Measurements from ENCODE around the gene MSL1. TPM values are rescaled to one million over a fixed set of nuclear protein-coding genes. Genes with fewer than 3 reads are reported as not detected.

MSL1 gene
- total and polyA plus RNA-seq, 7 experiments from 2014 or later: 8.0 to 145 (median 108) TPM

GRCh38 chr17:40113907-40114245 is 7.9 kb upstream of the MSL1 start:
- no peaks in the 10 kb centered on the region for H3K36me3 Mint-ChIP-seq
- peaks cover 40 to 66% (median 55%) of the 10 kb centered on the region in 7 donors for H3K4me1 Mint-ChIP-seq
- Histone ChIP-seq H3K27ac (ENCODE audit: low read depth, low read length) (peak overlapping the region; percentile 69), H3K4me1 (ENCODE audit: control insufficient read depth in 2 of 2, insufficient read depth in 2 of 2, low read length in 2 of 2) (peaks cover 46 to 49% of the 10 kb centered on the region in 2 donors), H3K9me3 (ENCODE audit: control insufficient read depth in 2 of 3, low read length in 3 of 3) (no peaks in the 10 kb centered on the region), H3K4me3 (ENCODE audit: low read length) (peak overlapping the region; percentile 58), H3K27me3 (ENCODE audit: control insufficient read depth in 2 of 2, insufficient read depth in 2 of 2, low read length in 2 of 2) (no peaks in the 10 kb centered on the region), H3K36me3 (ENCODE audit: control insufficient read depth in 2 of 3, insufficient read depth in 3 of 3, low read length in 3 of 3) (no peaks in the 10 kb centered on the region)
- H3K4me3 Mint-ChIP-seq: peak overlapping the region in 9 of 10 donors; percentile 82 to 98 (median 86)
- ATAC-seq: no peak
- ChIA-PET CTCF (interaction anchor here (0.6 to 7.3 kb wide), 24 partner anchors 9 to 240 kb away, joined by 3 to 134 read pairs (median 12); partner anchors contain the start of genes CASC3, MSL1, NR1D1 and THRA), POLR2A (interaction anchor here (0.6 to 9.0 kb wide), 15 partner anchors 9 to 1853 kb away, joined by 3 to 291 read pairs (median 6); partner anchors contain the start of genes CASC3, CNP, MED24 and MSL1)
- H3K9me3 Mint-ChIP-seq: no peaks in the 10 kb centered on the region
- no peak for DNase-seq
- peak overlapping the region in 8 of 9 donors; percentile 78 to 100 (median 92) for H3K27ac Mint-ChIP-seq
- intact Hi-C loops (cut with micrococcal nuclease): loop anchor here (1.0 to 5.0 kb wide), 11 partner anchors 7 to 173 kb away; partner anchors contain the start of genes CASC3 (in 2 of the 2), CDC6 (in 2 of the 2), RAPGEFL1 (in 2 of the 2) and MED24 (in 1 of the 2)
- no peaks in the 10 kb centered on the region for H3K27me3 Mint-ChIP-seq

- Histone ChIP-seq H3K4me3 (ENCODE audit: low read length) (no peak overlapping the region), H3K9me3 (ENCODE audit: control insufficient read depth in 2 of 3, low read length in 3 of 3) (no peaks in the 10 kb centered on the region), H3K27me3 (ENCODE audit: control insufficient read depth in 2 of 2, insufficient read depth in 2 of 2, low read length in 2 of 2) (no peaks in the 10 kb centered on the region), H3K4me1 (ENCODE audit: control insufficient read depth in 2 of 2, insufficient read depth in 2 of 2, low read length in 2 of 2) (peaks cover 34 to 37% of the 10 kb centered on the region in 2 donors), H3K36me3 (ENCODE audit: control insufficient read depth in 2 of 3, insufficient read depth in 3 of 3, low read length in 3 of 3) (no peaks in the 10 kb centered on the region), H3K27ac (ENCODE audit: low read depth, low read length) (no peak overlapping the region)
- Mint-ChIP-seq H3K9me3 (no peaks in the 10 kb centered on the region), H3K4me1 (peaks cover 31 to 55% (median 43%) of the 10 kb centered on the region in 7 donors), H3K27me3 (no peaks in the 10 kb centered on the region), H3K4me3 (no peak overlapping the region), H3K36me3 (no peaks in the 10 kb centered on the region), H3K27ac (peak overlapping the region in 3 of 9 donors; percentile 25 to 66 (median 31))
- ATAC-seq (no peak), DNase-seq (no peak)
- POLR2A ChIA-PET: interaction anchor here (0.6 to 9.0 kb wide), 8 partner anchors 9 to 655 kb away, joined by 3 to 291 read pairs (median 6); partner anchors contain the start of genes CASC3 and NR1D1
- CTCF ChIA-PET: interaction anchor here (0.8 to 7.3 kb wide), 6 partner anchors 7 to 78 kb away, joined by 6 to 134 read pairs (median 92); partner anchors contain the start of genes MSL1, NR1D1 and THRA
- intact Hi-C loops (cut with micrococcal nuclease): no loop called here
These were observed 6.7 kb upstream of the MSL1 start for GRCh38 chr17:40115101-40115436.

- Mint-ChIP-seq H3K4me3 (peak overlapping the region in 7 of 10 donors; percentile 82 to 99 (median 90)), H3K27me3 (no peaks in the 10 kb centered on the region), H3K9me3 (peaks cover 0 to 1% (median 0%) of the 10 kb centered on the region in 11 donors), H3K4me1 (peaks cover 32 to 51% (median 41%) of the 10 kb centered on the region in 7 donors), H3K36me3 (peaks cover 0 to 13% (median 9%) of the 10 kb centered on the region in 5 donors), H3K27ac (peak overlapping the region in 2 of 9 donors; percentile 38 to 85)
- Histone ChIP-seq H3K4me3 (ENCODE audit: low read length) (peak overlapping the region; percentile 86), H3K36me3 (ENCODE audit: control insufficient read depth in 2 of 3, insufficient read depth in 3 of 3, low read length in 3 of 3) (peaks cover 0 to 22% (median 0%) of the 10 kb centered on the region in 3 experiments), H3K27ac (ENCODE audit: low read depth, low read length) (peak overlapping the region; percentile 82), H3K27me3 (ENCODE audit: control insufficient read depth in 2 of 2, insufficient read depth in 2 of 2, low read length in 2 of 2) (no peaks in the 10 kb centered on the region), H3K4me1 (ENCODE audit: control insufficient read depth in 2 of 2, insufficient read depth in 2 of 2, low read length in 2 of 2) (peaks cover 12 to 16% of the 10 kb centered on the region in 2 donors), H3K9me3 (ENCODE audit: control insufficient read depth in 2 of 3, low read length in 3 of 3) (no peaks in the 10 kb centered on the region)
- intact Hi-C loops (cut with micrococcal nuclease): loop anchor here (1.0 to 5.0 kb wide), 5 partner anchors 14 to 195 kb away; no protein-coding TSS in a partner anchor
- CTCF ChIA-PET: interaction anchor here (1.6 to 4.7 kb wide), 3 partner anchors 9 to 46 kb away, joined by 3 to 52 read pairs (median 6); partner anchors contain the start of gene NR1D1
- POLR2A ChIA-PET: interaction anchor here (0.7 to 9.1 kb wide), 14 partner anchors 11 to 68 kb away, joined by 3 to 134 read pairs (median 6); partner anchors contain the start of genes CASC3, MED24, NR1D1 and THRA
- ATAC-seq: peak; percentile 61
- peak in 4 of 9 donors; percentile 27 to 48 (median 32) for DNase-seq
These were observed 596 bp downstream of the MSL1 start for GRCh38 chr17:40122136-40122998.

GRCh38 chr17:40122999-40123810 is 1.4 kb downstream of the MSL1 start:
- Mint-ChIP-seq H3K27ac (peak overlapping the region; percentile 80 to 94 (median 87)), H3K4me1 (peaks cover 29 to 47% (median 41%) of the 10 kb centered on the region in 7 donors), H3K36me3 (peaks cover 0 to 15% (median 9%) of the 10 kb centered on the region in 5 donors), H3K9me3 (peaks cover 0 to 1% (median 0%) of the 10 kb centered on the region in 11 donors), H3K4me3 (peak overlapping the region; percentile 83 to 99 (median 93)), H3K27me3 (no peaks in the 10 kb centered on the region)
- Histone ChIP-seq H3K4me3 (ENCODE audit: low read length) (peak overlapping the region; percentile 86), H3K4me1 (ENCODE audit: control insufficient read depth in 2 of 2, insufficient read depth in 2 of 2, low read length in 2 of 2) (peaks cover 12 to 16% of the 10 kb centered on the region in 2 donors), H3K27me3 (ENCODE audit: control insufficient read depth in 2 of 2, insufficient read depth in 2 of 2, low read length in 2 of 2) (no peaks in the 10 kb centered on the region), H3K36me3 (ENCODE audit: control insufficient read depth in 2 of 3, insufficient read depth in 3 of 3, low read length in 3 of 3) (peaks cover 0 to 25% (median 0%) of the 10 kb centered on the region in 3 experiments), H3K9me3 (ENCODE audit: control insufficient read depth in 2 of 3, low read length in 3 of 3) (no peaks in the 10 kb centered on the region), H3K27ac (ENCODE audit: low read depth, low read length) (peak overlapping the region; percentile 82)
- ChIA-PET CTCF (interaction anchor here (0.9 to 4.7 kb wide), 9 partner anchors 9 to 117 kb away, joined by 3 to 52 read pairs (median 5); partner anchors contain the start of genes CASC3 and NR1D1), POLR2A (interaction anchor here (0.8 to 9.1 kb wide), 19 partner anchors 8 to 196 kb away, joined by 3 to 134 read pairs (median 5); partner anchors contain the start of genes CASC3, MED24, NR1D1 and ORMDL3)
- intact Hi-C loops (cut with micrococcal nuclease): loop anchor here (1.0 to 5.0 kb wide), 8 partner anchors 10 to 194 kb away; partner anchors contain the start of gene CASC3 (in 2 of the 2)
- ATAC-seq (peak; percentile 39), DNase-seq (peak; percentile 23 to 71 (median 59))

- no peaks in the 10 kb centered on the region for H3K27me3 ChIP-seq (ENCODE audit: control insufficient read depth in 2 of 2, insufficient read depth in 2 of 2, low read length in 2 of 2)
- ChIA-PET CTCF (interaction anchor here (0.9 to 4.7 kb wide), 8 partner anchors 9 to 116 kb away, joined by 3 to 52 read pairs (median 6); partner anchors contain the start of genes CASC3 and NR1D1), POLR2A (interaction anchor here (0.8 to 9.1 kb wide), 18 partner anchors 9 to 528 kb away, joined by 3 to 134 read pairs (median 4); partner anchors contain the start of genes CASC3, MED24, NR1D1 and ORMDL3)
- H3K4me3 ChIP-seq (ENCODE audit: low read length): peak overlapping the region; percentile 86
- ATAC-seq: no peak
- Mint-ChIP-seq H3K27me3 (no peaks in the 10 kb centered on the region), H3K36me3 (peaks cover 0 to 15% (median 9%) of the 10 kb centered on the region in 5 donors), H3K4me3 (peak overlapping the region; percentile 83 to 99 (median 93)), H3K4me1 (peaks cover 23 to 44% (median 36%) of the 10 kb centered on the region in 7 donors), H3K9me3 (peaks cover 0 to 1% (median 0%) of the 10 kb centered on the region in 11 donors), H3K27ac (peak overlapping the region; percentile 80 to 94 (median 87))
- peaks cover 12 to 16% of the 10 kb centered on the region in 2 donors for H3K4me1 ChIP-seq (ENCODE audit: control insufficient read depth in 2 of 2, insufficient read depth in 2 of 2, low read length in 2 of 2)
- no peaks in the 10 kb centered on the region for H3K9me3 ChIP-seq (ENCODE audit: control insufficient read depth in 2 of 3, low read length in 3 of 3)
- no peak for DNase-seq
- H3K36me3 ChIP-seq (ENCODE audit: control insufficient read depth in 2 of 3, insufficient read depth in 3 of 3, low read length in 3 of 3): peaks cover 0 to 28% (median 0%) of the 10 kb centered on the region in 3 experiments
- intact Hi-C loops (cut with micrococcal nuclease): loop anchor here (1.0 to 5.0 kb wide), 6 partner anchors 10 to 194 kb away; partner anchors contain the start of gene CASC3 (in 2 of the 2)
- peak overlapping the region; percentile 82 for H3K27ac ChIP-seq (ENCODE audit: low read depth, low read length)
These were observed 2.0 kb downstream of the MSL1 start for GRCh38 chr17:40123811-40124114.

All from naive thymus-derived CD4-positive, alpha-beta T cell (primary cell).